ENCODE measurements around the gene ZBTB16.

GRCh38 chr11:114276077-114276476 lies 216.6 kb downstream of the ZBTB16 start:
- TF ChIP-seq CTCF (IDR thresholded peaks at IDR 0.05) (no peak), POLR2A (IDR thresholded peaks at IDR 0.05) (no peak)

Measured in adrenal gland (tissue), 5 donors.